VCaP (cell line): Measurements from ENCODE around the gene MAGEB1.

Experiments used
- H3K27ac ChIP-seq: fragments of 450-650 bp; 2 replicates; pipeline ENCODE4 v1.5.1; 2017
- TF ChIP-seq, protein P1 (sequence below): fragments of 450-650 bp; conservative IDR thresholded peaks from 2 replicates; pipeline ENCODE4 v1.5.1; 2017; ENCODE audit warnings: mild to moderate bottlenecking, moderate library complexity

The MAGEB1 gene

GRCh38 chrX:30296408-30297254 is 49.7 kb downstream of the MAGEB1 start:
- peak overlapping the region; percentile 69 for H3K27ac ChIP-seq
- TF ChIP-seq, protein P1, sequence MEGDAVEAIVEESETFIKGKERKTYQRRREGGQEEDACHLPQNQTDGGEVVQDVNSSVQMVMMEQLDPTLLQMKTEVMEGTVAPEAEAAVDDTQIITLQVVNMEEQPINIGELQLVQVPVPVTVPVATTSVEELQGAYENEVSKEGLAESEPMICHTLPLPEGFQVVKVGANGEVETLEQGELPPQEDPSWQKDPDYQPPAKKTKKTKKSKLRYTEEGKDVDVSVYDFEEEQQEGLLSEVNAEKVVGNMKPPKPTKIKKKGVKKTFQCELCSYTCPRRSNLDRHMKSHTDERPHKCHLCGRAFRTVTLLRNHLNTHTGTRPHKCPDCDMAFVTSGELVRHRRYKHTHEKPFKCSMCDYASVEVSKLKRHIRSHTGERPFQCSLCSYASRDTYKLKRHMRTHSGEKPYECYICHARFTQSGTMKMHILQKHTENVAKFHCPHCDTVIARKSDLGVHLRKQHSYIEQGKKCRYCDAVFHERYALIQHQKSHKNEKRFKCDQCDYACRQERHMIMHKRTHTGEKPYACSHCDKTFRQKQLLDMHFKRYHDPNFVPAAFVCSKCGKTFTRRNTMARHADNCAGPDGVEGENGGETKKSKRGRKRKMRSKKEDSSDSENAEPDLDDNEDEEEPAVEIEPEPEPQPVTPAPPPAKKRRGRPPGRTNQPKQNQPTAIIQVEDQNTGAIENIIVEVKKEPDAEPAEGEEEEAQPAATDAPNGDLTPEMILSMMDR, result no peak

GRCh38 chrX:30301208-30301607 is 54.3 kb downstream of the MAGEB1 start:
- peak overlapping the region; percentile 68; the same call in 1 of the 2 replicates for H3K27ac ChIP-seq
- TF ChIP-seq, protein P1, result no peak
